Breast epithelium (tissue), 3 donors: ENCODE measurements around the gene NDST1.

Experiments
- POLR2AphosphoS5 ChIP-seq, 3 donors: sonication (generic); formaldehyde crosslinking; IDR thresholded peaks; one replicate each; pipeline ENCODE4 v1.6.1; 2017; ENCODE audit warnings: antibody characterized with exemption in 3 of 3
- TF ChIP-seq, protein P1 (sequence below), 3 donors: fragments of 450-650 bp; IDR thresholded peaks; one replicate each; pipeline ENCODE4 v1.5.1; 2016 to 2017; ENCODE audit warnings: antibody characterized with exemption in 3 of 3, mild to moderate bottlenecking in 3 of 3, moderate library complexity in 3 of 3

DNA sequence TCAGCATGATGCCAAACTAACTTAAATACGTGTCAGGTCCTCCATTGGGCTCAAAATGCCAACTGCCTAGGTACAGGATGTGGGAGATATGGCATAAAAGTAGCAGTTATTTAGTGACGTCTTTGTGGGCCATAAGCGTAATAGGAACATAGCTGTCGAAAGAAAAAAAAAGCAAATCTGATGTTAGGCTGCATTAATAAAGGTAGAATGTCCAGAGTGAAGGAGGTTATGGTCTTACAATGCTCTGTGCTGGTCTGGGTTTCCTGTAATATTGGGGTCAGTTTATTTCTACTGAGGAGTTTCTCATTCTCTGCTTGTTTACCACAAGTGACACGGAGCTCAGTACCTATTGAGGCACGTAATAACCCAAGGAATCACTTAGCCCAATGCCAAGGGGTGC lies 99.2 kb downstream of the NDST1 start:
- TF ChIP-seq, protein P1, sequence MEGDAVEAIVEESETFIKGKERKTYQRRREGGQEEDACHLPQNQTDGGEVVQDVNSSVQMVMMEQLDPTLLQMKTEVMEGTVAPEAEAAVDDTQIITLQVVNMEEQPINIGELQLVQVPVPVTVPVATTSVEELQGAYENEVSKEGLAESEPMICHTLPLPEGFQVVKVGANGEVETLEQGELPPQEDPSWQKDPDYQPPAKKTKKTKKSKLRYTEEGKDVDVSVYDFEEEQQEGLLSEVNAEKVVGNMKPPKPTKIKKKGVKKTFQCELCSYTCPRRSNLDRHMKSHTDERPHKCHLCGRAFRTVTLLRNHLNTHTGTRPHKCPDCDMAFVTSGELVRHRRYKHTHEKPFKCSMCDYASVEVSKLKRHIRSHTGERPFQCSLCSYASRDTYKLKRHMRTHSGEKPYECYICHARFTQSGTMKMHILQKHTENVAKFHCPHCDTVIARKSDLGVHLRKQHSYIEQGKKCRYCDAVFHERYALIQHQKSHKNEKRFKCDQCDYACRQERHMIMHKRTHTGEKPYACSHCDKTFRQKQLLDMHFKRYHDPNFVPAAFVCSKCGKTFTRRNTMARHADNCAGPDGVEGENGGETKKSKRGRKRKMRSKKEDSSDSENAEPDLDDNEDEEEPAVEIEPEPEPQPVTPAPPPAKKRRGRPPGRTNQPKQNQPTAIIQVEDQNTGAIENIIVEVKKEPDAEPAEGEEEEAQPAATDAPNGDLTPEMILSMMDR (IDR thresholded peaks at IDR 0.05) = no peak
- no peak for TF ChIP-seq POLR2AphosphoS5 (IDR thresholded peaks at IDR 0.05)
